SK-N-SH treated with all-trans-retinoic acid at 6 μM for 48 hours (cell line): ENCODE data around the gene RET.

Experiments used
- ARNTL ChIP-seq: fragments of 450-650 bp; formaldehyde crosslinking; IDR thresholded peaks from 2 replicates; pipeline ENCODE4 v1.5.0; 2020; ENCODE audit warnings: low read depth, mild to moderate bottlenecking, moderate library complexity, borderline replicate concordance
- CSDC2 ChIP-seq: fragments of 250-450 bp; sonication (Bioruptor Pico); IDR thresholded peaks from 2 replicates; pipeline ENCODE4 v1.5.0; 2020; ENCODE audit warnings: mild to moderate bottlenecking, moderate library complexity
- CSRNP3 ChIP-seq: fragments of 250-450 bp; sonication (Bioruptor Pico); IDR thresholded peaks from 2 replicates; pipeline ENCODE4 v1.5.1; 2021; ENCODE audit warnings: mild to moderate bottlenecking, moderate library complexity
- ESRRG ChIP-seq: fragments of 250-450 bp; sonication (Bioruptor Pico); IDR thresholded peaks from 2 replicates; pipeline ENCODE4 v1.6.1; 2021; ENCODE audit warnings: mild to moderate bottlenecking
- GLIS3 ChIP-seq: fragments of 250-450 bp; sonication (Bioruptor Pico); IDR thresholded peaks from 2 replicates; pipeline ENCODE4 v1.5.0; 2020; ENCODE audit warnings: mild to moderate bottlenecking, moderate library complexity
- RARB ChIP-seq: fragments of 250-450 bp; sonication (Bioruptor Pico); IDR thresholded peaks from 2 replicates; pipeline ENCODE4 v1.8.0; 2021; ENCODE audit warnings: mild to moderate bottlenecking, moderate library complexity
- ZC3H10 ChIP-seq: fragments of 250-450 bp; sonication (Bioruptor Pico); IDR thresholded peaks from 2 replicates; pipeline ENCODE4 v1.5.1; 2021; ENCODE audit warnings: mild to moderate bottlenecking, moderate library complexity
- ZFP3 ChIP-seq: fragments of 250-450 bp; sonication (Bioruptor Pico); IDR thresholded peaks from 2 replicates; pipeline ENCODE4 v1.5.0; 2020; ENCODE audit warnings: mild to moderate bottlenecking, moderate library complexity

- no peak for TF ChIP-seq CSRNP3 (CRISPR knock-in tag)
- TF ChIP-seq ZC3H10 (CRISPR knock-in tag): no peak
- no peak for TF ChIP-seq GLIS3 (CRISPR knock-in tag)
- TF ChIP-seq ARNTL (CRISPR knock-in tag): no peak
- TF ChIP-seq RARB (CRISPR knock-in tag): no peak
- no peak for TF ChIP-seq ZFP3 (CRISPR knock-in tag)
- TF ChIP-seq ESRRG (CRISPR knock-in tag): no peak
- TF ChIP-seq CSDC2: no peak
Observed at GRCh38 chr10:43111101-43111500, 34.2 kb downstream of the RET start.
